Effector memory CD4-positive, alpha-beta T cell (primary cell): ENCODE results near the gene FLT4.

Experiments
- DNase-seq, 3 donors: peaks; one replicate each; pipeline ENCODE4 v3.0.0-alpha.2; 2020
- H3K27ac ChIP-seq: 2 replicates; pipeline ENCODE4 v1.7.0; 2013; ENCODE audit warnings: mild to moderate bottlenecking, low read length, moderate library complexity; ENCODE audit not compliant: insufficient read depth, poor library complexity, severe bottlenecking
- H3K27me3 ChIP-seq: replicated peaks from 2 replicates; pipeline ENCODE4 v1.7.0; 2013; ENCODE audit warnings: mild to moderate bottlenecking, low read length; ENCODE audit not compliant: insufficient read depth, control insufficient read depth, poor library complexity, severe bottlenecking
- H3K36me3 ChIP-seq: 2 replicates; pipeline ENCODE4 v1.7.0; 2013; ENCODE audit warnings: mild to moderate bottlenecking, low read length, moderate library complexity; ENCODE audit not compliant: control insufficient read depth, insufficient read depth
- H3K4me1 ChIP-seq: 2 replicates; pipeline ENCODE4 v1.7.0; 2013; ENCODE audit warnings: low read length, mild to moderate bottlenecking; ENCODE audit not compliant: control insufficient read depth, insufficient read depth, poor library complexity, severe bottlenecking
- H3K4me3 ChIP-seq: 2 replicates; pipeline ENCODE4 v1.7.0; 2013; ENCODE audit warnings: low read length, low read depth, mild to moderate bottlenecking; ENCODE audit not compliant: insufficient read depth, poor library complexity, severe bottlenecking
- H3K9me3 ChIP-seq: 2 replicates; pipeline ENCODE4 v1.7.0; 2013; ENCODE audit warnings: mild to moderate bottlenecking, low read length, moderate library complexity; ENCODE audit not compliant: control insufficient read depth

Gene FLT4

GRCh38 chr5:180608572-180609310 is 40.7 kb downstream of the FLT4 start:
- Histone ChIP-seq H3K27me3 (no peaks in the 10 kb centered on the region), H3K4me1 (no peaks in the 10 kb centered on the region), H3K9me3 (no peaks in the 10 kb centered on the region), H3K27ac (no peak overlapping the region), H3K4me3 (no peak overlapping the region), H3K36me3 (no peaks in the 10 kb centered on the region)
- no peak for DNase-seq

GRCh38 chr5:180607861-180608571 is 41.4 kb downstream of the FLT4 start:
- Histone ChIP-seq H3K27me3 (no peaks in the 10 kb centered on the region), H3K4me1 (no peaks in the 10 kb centered on the region), H3K36me3 (no peaks in the 10 kb centered on the region), H3K4me3 (no peak overlapping the region), H3K9me3 (no peaks in the 10 kb centered on the region), H3K27ac (no peak overlapping the region)
- no peak for DNase-seq

- no peak overlapping the region for H3K27ac ChIP-seq
- DNase-seq, result no peak
- H3K4me1 ChIP-seq, result no peaks in the 10 kb centered on the region
- H3K9me3 ChIP-seq, result no peaks in the 10 kb centered on the region
- no peaks in the 10 kb centered on the region for H3K36me3 ChIP-seq
- H3K27me3 ChIP-seq, result no peaks in the 10 kb centered on the region
- no peak overlapping the region for H3K4me3 ChIP-seq
Measured at GRCh38 chr5:180606215-180606785, 43.1 kb downstream of the FLT4 start.

GRCh38 chr5:180605554-180606214 is 43.7 kb downstream of the FLT4 start:
- Histone ChIP-seq H3K4me3 (no peak overlapping the region), H3K9me3 (no peaks in the 10 kb centered on the region), H3K4me1 (no peaks in the 10 kb centered on the region), H3K27me3 (no peaks in the 10 kb centered on the region), H3K27ac (no peak overlapping the region), H3K36me3 (no peaks in the 10 kb centered on the region)
- DNase-seq, result peak in 2 of 3 donors; percentile 12 to 33

- H3K27ac ChIP-seq, result no peak overlapping the region
- H3K4me1 ChIP-seq, result no peaks in the 10 kb centered on the region
- no peak overlapping the region for H3K4me3 ChIP-seq
- no peaks in the 10 kb centered on the region for H3K27me3 ChIP-seq
- H3K36me3 ChIP-seq, result no peaks in the 10 kb centered on the region
- H3K9me3 ChIP-seq, result no peaks in the 10 kb centered on the region
- no peak for DNase-seq
Measured at GRCh38 chr5:180604271-180604670, 45.1 kb downstream of the FLT4 start.

- Histone ChIP-seq H3K4me3 (no peak overlapping the region), H3K4me1 (no peaks in the 10 kb centered on the region), H3K9me3 (no peaks in the 10 kb centered on the region), H3K27ac (no peak overlapping the region), H3K36me3 (no peaks in the 10 kb centered on the region), H3K27me3 (no peaks in the 10 kb centered on the region)
- DNase-seq, result no peak
Measured at GRCh38 chr5:180603076-180603594, 46.3 kb downstream of the FLT4 start.

- no peaks in the 10 kb centered on the region for H3K36me3 ChIP-seq
- DNase-seq, result no peak
- no peak overlapping the region for H3K4me3 ChIP-seq
- H3K9me3 ChIP-seq, result no peaks in the 10 kb centered on the region
- no peak overlapping the region for H3K27ac ChIP-seq
- no peaks in the 10 kb centered on the region for H3K4me1 ChIP-seq
- H3K27me3 ChIP-seq, result no peaks in the 10 kb centered on the region
Measured at GRCh38 chr5:180602481-180603075, 46.8 kb downstream of the FLT4 start.

- Histone ChIP-seq H3K27ac (no peak overlapping the region), H3K36me3 (no peaks in the 10 kb centered on the region), H3K9me3 (no peaks in the 10 kb centered on the region), H3K4me1 (no peaks in the 10 kb centered on the region), H3K27me3 (no peaks in the 10 kb centered on the region), H3K4me3 (no peak overlapping the region)
- DNase-seq, result no peak
Measured at GRCh38 chr5:180601591-180602480, 47.6 kb downstream of the FLT4 start.

GRCh38 chr5:180600554-180601041 is 48.8 kb downstream of the FLT4 start:
- DNase-seq, result no peak
- Histone ChIP-seq H3K4me1 (no peaks in the 10 kb centered on the region), H3K4me3 (no peak overlapping the region), H3K27ac (no peak overlapping the region), H3K27me3 (no peaks in the 10 kb centered on the region), H3K9me3 (no peaks in the 10 kb centered on the region), H3K36me3 (no peaks in the 10 kb centered on the region)
